HTR-8/SVneo (cell line): ENCODE results near the gene SP140L.
"Not testable (repeated sequence)": the region's sequence is repeated elsewhere in the genome, so short reads cannot be mapped to it uniquely, and the experiment has no call there.

ENCODE experiments used
- DNase-seq: peaks from one replicate; pipeline ENCODE4 v3.0.0; 2011; ENCODE audit warnings: low spot score, mixed read lengths; ENCODE audit not compliant: insufficient read length
- FAIRE-seq: peaks from 2 replicates; lab custom pipeline; 2011; peaks lifted over from hg19 to GRCh38; lab: Jason Lieb, UNC

Gene SP140L

GRCh38 chr2:230326453-230327417 lies at the start of gene SP140L:
Gene SP140L (plus strand): TSS chr2:230327193. CDS start chr2:230327270, 77 bp downstream.
- DNase-seq (peak; percentile 77), FAIRE-seq (peak; percentile 65)

GRCh38 chr2:230282936-230283335 lies 44.1 kb upstream of the SP140L start:
- FAIRE-seq (no peak), DNase-seq (no peak)

GRCh38 chr2:230286048-230286447 lies 40.9 kb upstream of the SP140L start:
- DNase-seq = no peak
- no peak for FAIRE-seq

- FAIRE-seq, DNase-seq: not testable (repeated sequence)
These were observed 37.7 kb upstream of the SP140L start for GRCh38 chr2:230289311-230289710.

- DNase-seq (no peak), FAIRE-seq (no peak)
These were observed 31.8 kb upstream of the SP140L start for GRCh38 chr2:230295192-230295591.

GRCh38 chr2:230296917-230297316 lies 30.1 kb upstream of the SP140L start:
- DNase-seq = no peak
- FAIRE-seq = no peak

- FAIRE-seq (no peak), DNase-seq (no peak)
These were observed 27.4 kb upstream of the SP140L start for GRCh38 chr2:230299618-230300017.

- DNase-seq (no peak), FAIRE-seq (no peak)
These were observed 21.3 kb upstream of the SP140L start for GRCh38 chr2:230305416-230306275.

- DNase-seq = no peak
- no peak for FAIRE-seq
These were observed 20.5 kb upstream of the SP140L start for GRCh38 chr2:230306474-230306873.

- FAIRE-seq = no peak
- no peak for DNase-seq
These were observed 19.5 kb upstream of the SP140L start for GRCh38 chr2:230307485-230307884.

- no peak for DNase-seq
- FAIRE-seq = no peak
These were observed 18.5 kb upstream of the SP140L start for GRCh38 chr2:230308402-230309000.

GRCh38 chr2:230310792-230311191 lies 16.2 kb upstream of the SP140L start:
- FAIRE-seq = peak; percentile 60
- not testable (repeated sequence) for DNase-seq

- peak; percentile 26 for FAIRE-seq
- not testable (repeated sequence) for DNase-seq
These were observed 15.4 kb upstream of the SP140L start for GRCh38 chr2:230311634-230312033.

GRCh38 chr2:230312638-230313037 lies 14.4 kb upstream of the SP140L start:
- no peak for FAIRE-seq
- DNase-seq = peak; percentile 36

- DNase-seq (no peak), FAIRE-seq (no peak)
These were observed 9.6 kb upstream of the SP140L start for GRCh38 chr2:230317366-230317765.

- FAIRE-seq = no peak
- no peak for DNase-seq
These were observed 8.5 kb upstream of the SP140L start for GRCh38 chr2:230318190-230319121.

GRCh38 chr2:230319211-230319862 lies 7.7 kb upstream of the SP140L start:
- DNase-seq (no peak), FAIRE-seq (no peak)

- DNase-seq (no peak), FAIRE-seq (no peak)
These were observed 6.0 kb upstream of the SP140L start for GRCh38 chr2:230321031-230321430.
